NCI-H1105 treated with DMSO at 0.1 percent for 48 hours (cell line): ENCODE measurements around the gene GRK1.

Experiments used
- DNase-seq: peaks from one replicate; lab custom pipeline; 2025; lab: John Stamatoyannopoulos, UW

GRK1 gene

DNA sequence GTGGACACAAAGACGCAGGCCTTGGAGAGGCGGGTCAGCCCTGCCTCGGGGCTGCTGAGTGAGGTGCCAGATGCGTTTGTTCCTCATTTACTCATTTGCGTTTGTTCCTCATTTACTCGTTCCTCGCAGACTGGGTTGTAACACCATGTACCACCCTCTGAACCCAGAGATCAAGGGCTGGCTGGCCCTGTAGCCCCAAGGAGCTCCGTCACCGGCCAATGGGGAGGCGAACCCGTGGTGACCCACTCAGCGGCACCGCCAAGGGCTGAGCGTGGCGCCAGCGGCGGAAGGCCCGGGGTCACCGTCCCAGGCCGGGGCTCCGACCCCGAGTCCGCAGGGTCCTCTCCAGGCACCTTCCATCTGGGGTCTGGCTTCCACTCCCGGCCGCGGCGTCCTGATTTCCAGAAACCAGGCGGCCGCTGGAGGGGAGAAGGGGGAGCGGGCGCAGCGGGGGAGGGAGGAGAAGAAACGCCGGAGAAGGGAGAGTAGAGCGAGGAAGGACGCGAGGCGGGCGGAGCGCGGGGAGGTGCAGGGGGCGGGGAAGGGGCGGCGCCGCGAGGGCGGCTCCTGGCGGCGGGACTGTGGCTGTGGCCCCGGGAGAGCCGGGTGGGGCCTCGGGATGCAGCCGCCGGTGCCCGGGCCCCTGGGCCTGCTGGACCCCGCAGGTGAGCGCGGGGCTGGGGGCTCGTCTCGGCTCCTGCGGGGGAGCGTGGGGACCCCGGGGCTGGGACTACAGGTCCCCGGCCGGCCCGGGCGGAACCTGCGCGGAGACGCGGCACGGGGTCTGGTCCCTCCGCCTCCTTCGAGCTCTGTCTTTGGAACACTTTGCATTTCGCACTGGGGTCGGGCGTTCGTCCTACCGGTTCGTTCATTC lies 91.9 kb downstream of the GRK1 start, which contains the start of gene TMEM255B:
TMEM255B (plus strand) TSS at position 576 of the 874 bp plus-strand sequence; CDS start at position 620, 44 bp downstream.
- peak; percentile 72 for DNase-seq

DNA sequence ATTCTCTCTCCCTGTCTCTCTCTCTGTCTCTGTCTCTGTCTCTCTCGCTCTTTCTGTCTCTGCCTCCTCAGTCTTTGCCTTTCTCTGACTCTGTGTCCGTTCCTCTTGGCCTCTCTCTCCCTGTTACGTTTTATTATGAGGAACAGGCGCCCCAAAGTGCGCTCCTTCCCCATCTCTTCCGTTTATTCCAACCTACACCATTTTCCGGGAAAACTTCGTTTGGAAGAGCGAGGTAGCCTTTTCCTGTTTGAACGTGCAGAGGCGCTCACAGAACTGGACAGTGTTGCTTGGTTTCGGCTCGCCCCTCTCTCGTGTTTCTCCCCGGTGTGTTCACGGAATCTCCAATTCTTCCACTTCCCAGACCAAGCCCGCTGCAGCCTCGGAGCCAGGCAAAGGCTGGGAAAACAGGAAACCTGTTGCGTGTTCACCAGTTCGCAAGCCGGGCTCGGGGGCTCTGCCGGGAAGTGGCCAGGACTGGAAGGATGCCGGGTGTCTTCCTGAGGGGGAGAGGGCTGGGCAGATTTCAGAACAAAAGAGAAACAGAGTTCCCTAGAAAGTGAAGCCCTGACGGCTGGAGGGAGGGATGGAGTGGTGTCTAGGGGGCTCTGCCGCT lies 92.6 kb downstream of the GRK1 start:
- DNase-seq = peak; percentile 39

DNA sequence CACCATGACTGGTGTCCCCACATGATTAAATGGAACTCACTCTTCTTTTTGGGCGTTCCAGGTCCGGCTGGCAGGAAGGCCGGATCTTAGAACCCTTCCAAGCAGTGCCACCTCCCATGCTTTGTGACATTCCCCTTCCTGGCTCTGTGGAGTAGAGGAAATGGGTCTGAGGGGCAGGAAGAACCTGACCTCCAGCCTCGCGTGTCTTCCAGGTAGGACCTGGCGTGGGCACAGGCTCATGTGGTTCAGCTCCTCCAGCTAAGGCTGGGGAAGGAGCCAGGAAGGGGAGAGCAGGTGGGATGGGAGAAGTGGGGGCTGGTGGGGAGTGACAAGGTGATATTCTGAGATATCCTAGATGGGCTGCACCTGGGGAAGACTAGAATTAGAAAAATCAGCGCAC lies 94.1 kb downstream of the GRK1 start:
- no peak for DNase-seq

DNA sequence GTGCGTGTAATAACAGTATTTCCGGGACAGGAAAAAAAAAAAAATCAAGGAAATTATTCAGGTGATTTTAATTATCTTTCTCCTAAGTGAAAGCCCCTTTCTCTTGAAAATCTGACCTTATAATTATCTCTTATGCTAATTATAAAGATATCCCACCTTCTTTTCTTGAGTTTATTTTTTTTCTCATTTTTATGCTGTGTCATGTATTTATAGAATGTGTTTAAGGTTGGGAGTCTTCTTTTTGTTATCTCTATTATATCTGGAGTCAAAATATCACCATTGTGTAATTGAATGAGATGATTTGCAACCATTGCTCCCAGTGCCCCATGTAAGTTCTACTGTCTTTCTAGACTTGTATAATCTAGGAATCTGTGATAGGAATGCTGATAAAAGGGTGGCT lies 95.1 kb downstream of the GRK1 start:
- DNase-seq = no peak

DNA sequence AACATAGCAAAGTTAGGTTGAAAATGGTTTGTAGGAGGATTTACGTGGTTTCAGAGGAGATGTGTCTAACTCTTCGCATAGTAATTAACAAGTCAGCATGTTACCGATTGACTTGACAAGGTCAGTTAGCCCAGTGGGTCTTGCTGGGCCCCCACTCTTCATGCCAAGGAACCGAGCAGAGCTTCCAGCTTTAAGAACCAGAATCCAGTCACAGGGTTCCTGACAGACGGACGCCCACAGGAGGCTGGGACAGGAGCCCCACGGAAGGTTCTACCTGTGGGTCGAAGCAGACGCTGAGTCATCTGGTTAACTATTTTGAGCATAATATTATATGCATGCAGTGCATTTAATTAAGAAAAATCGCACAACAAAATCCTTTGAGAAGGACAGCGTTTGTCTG lies 95.5 kb downstream of the GRK1 start:
- DNase-seq = no peak

DNA sequence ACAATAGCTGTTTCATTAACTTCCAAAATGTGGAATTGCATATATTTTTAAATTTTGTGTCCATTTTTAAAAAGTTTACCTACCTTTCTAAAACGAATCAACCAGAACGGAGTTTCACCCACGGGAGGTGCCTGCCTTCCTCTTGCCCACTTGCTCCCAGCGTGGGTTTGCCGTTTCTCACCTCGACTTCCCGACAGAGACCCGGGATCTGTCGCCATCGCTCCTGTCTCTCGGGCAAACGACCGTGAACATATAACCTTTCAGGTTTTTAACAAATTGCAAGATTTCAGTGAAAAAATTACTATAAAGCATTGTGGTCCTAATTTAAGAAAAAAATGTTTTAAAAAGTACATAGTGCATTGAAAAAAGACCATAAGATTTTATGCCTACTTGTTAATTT lies 96.2 kb downstream of the GRK1 start:
- DNase-seq = no peak

DNA sequence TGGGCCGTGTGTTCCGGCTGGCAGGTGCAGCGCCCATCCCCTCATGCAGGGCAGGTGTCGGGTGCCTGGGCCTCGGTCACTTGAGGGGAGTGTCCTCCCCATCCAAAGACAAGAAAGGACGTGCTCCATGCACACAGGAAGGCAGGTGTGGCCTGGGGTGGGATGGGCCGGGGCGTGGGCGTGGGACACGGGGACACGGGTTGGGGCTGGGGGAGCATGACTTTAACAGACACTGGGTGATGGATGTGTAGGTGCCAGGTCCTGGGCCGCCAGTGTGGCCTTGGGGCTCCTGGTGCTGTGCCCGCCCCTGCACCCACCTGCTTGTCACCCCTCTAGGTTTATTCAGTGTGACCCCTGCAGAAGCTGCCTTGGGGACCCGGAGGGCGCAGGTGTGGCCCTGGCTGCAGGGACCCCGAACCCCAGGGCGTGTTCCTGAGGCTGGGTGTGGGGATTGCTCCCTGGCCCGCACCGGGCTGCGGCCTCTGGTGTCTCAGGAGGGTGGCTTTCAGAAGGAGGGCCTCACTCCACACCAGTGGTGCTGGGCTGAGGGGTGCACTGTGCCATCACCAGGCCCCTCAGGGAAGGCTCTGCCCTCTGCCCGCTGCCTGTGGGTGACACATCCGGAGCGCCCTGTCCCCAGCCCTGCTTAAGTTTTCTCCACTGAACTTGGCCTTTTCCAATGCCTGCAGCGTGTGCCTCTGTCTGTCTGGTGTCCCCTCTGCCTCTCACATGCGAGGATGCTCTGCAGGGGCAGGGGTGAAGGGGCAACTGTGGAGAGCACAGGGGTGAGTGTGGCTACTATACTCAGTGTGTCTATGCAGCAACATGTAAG lies 97.2 kb downstream of the GRK1 start:
- no peak for DNase-seq

DNA sequence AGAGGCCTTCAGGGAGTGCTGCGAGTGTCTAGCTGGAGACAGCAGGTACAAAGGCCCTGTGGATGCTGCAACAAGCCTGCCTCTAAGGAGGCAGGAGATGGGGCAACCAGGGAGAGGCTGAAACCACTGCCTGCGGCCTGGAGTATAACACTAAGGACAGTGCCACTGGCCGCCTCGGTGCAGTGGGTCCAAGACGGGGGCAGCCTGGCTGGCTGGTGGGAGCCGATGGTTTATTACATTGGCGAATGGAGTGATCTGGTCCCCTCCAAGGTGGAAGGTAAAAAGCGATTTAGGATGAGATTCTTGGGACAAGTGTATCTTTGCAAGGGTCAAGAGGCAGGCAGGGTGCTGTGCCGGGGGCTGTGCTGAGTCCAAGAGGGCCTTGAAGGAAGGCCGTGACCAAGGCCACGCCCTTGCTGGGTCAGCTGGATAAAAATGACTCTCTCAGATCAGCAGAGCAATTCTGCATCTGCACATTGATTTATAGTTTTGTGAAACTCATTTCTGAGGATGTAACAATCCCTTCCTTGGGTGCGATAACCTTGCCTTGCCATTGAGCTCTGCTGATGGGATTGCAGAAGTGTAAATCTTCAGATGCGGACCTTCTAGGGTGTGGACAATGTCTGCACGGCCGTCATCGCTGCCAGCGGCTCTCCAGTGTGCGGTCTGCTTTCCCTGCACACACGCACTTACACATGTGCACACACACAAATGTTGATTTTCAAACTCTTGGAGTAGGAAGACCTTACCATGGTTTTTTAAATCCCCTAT lies 98.0 kb downstream of the GRK1 start:
- DNase-seq = no peak

DNA sequence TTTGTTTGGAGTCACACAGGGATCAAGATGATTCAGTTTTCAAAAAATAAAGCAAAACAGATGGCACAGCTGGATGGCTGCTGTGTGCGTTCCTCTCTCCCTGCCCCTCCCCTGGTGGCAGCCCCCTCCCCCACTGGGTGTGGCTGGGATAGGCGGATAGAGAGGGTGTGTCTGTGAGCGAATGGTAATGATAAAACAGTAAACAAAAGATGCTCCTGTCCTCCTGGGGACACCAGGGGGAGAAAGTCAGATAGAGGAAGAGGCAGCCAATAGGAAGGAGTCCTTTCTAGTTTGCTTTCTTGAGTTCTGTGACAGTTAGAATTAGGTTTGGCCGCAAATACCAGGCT lies 98.5 kb downstream of the GRK1 start:
- DNase-seq = no peak

DNA sequence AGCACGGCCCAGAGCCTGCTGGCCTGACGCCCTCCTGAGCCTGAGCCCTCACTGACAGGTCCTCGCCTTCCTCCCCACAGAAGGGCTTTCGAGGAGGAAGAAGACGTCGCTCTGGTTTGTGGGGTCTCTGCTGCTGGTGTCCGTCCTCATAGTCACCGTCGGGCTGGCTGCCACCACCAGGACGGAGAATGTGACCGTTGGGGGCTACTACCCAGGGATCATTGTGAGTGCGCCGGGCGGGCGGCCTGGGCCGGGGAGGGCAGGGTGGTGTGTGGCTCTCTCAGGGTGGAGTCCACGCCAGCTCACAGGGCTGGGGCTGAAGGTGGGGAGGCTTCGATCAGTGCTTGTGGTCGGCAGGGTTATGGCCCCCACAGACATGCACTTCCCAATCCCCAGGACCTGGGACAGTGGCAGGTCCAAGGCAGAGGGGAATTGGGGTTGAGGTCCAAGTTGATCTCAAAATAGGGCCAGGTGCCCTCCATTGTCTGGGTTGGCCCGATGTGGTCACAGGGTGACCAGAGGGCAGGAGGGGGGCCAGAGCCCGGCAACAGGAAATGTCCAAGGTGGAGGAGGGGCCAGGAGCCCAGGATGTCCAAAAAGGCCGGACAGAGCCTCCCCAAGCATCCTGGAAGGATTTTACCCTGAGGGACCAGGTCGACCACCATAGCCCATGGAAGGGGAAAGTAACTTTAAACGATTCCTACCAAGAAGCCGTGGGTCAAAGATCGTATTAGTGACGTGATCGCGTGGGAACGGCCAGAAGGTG lies 99.2 kb downstream of the GRK1 start:
- DNase-seq = no peak

DNA sequence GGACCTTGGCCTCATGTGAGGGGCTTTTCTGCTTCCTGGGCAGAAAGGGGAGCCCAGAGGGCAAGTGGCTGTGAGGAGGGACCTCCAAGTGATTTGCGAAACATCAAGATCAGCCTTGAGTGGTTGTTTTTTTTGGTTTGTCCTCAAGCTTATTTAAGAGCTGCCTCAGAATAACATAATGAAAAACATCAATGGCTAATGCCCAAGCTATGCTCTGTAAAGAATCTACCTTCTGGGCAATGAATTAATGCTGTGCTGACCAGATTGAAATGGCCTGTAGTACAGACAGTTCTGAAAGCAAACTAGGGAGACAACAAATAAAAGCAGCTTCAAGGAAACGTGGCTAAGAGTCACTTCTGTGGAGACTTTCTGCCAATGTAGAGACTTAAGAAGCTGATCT lies 100.3 kb downstream of the GRK1 start:
- DNase-seq = no peak

DNA sequence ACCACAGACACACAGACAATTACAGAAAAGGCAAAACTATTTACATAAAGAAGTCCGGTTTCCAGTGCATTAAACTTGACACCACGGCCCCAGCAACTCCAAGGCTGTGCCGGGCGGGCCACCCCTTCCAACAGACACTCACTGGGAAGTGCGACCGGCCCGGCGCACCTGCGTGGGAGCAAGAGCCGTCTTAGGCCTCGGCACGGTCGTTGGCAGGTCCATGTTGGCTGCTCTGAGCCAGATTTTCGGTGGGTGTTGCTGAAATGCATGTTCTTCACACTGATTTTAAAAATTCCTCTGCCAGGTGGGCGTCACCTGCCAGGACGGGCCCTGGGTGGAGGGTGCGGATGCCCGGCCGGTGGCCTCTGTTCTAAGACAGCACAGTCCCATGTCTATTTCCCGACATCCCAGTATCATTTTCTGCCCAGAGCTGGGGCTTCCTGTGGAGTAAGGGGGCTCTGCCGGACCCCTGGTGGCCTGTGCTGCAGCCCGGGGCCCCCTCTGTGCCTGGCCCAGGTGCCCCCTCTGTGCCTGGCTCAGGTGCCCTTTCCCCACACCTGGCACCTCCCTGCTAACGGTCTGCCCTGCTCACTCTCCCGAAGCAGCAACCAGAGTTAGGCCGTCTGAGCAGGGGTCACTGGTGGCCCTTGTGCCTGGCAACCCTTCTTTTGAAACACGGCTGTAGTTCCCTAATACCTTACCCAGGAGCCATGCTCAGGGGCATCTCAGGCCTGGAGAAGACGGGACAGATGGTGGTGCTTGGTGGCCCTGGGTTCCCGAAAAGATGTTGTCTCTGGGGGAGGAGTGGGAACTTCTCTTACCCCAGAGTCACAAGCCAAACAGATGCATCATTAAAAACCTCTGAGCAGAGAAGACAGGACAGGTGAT lies 101.2 kb downstream of the GRK1 start:
- DNase-seq = no peak

DNA sequence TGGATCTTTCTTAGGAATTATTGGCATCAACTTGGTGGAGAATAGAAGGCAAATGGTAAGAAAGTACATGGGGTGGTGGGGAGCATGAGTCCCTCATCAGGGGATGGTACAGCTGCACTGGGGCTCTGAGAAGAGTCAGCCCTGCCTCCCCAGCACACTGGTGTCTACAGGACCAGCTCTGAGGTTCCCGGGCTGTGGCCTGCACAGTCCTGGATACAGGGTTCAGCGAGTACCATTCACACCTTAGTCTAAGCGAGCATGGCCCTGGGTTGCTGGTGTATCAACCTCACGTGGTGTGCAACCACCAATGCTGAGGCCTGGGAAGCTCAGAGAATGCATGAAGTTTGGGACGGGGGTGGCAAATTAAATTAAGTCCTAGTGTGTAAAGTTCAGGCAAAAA lies 102.1 kb downstream of the GRK1 start:
- no peak for DNase-seq

DNA sequence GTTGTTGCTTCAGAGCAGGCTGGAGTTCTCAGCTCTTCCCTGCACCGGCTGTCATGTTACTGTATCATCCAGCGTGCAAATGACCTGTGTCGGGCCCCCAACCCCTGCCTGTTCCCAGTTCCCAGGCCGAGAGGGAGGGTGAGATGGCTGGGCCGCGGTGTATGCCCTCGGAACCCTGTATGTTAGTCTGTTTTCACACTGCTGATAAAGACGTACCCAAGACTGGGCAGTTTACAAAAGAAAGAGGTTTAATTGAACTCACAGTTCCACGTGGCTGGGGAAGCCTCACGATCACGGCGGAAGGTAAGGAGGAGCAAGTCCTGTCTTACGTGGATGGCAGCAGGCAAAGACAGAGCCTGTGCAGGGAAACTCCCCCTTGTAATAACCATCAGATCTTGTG lies 102.9 kb downstream of the GRK1 start:
- no peak for DNase-seq

DNA sequence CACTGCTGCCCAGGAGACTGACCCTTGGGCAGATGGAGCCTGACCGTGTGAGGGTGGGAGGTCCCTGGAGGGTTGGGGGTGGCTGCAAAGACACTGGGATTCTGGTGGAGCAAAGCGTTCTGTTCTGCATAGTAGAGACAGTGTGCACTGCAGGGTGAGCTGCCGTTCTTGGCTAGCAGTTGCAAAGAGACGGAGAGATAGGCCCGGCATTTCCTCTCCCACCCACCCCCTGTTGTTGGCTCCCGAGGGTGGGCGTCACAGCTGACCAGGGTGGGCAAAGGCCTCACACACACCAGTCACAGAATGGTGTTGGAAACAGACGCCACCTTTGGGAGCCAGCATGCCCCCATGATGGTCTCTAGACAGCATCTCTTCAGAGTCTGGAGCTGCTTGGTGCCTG lies 103.4 kb downstream of the GRK1 start:
- no peak for DNase-seq

DNA sequence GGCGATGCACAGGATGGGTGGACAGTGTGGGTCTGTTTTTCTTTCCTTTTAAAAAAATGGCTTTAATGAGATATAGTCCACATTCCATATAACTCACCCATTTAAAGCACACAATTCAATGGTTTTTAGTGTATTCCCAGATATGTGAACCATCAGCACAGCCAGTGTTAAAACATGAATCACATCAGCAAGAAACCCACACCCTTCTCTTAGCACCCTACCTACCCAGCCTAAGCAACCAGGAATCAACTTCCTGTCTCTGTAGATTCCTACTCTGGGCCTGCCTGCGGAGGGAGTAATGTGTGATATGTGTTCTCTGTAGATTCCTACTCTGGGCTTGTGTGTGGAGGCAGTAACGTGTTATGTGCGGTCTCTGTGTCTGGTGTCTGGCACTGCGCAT lies 103.9 kb downstream of the GRK1 start:
- no peak for DNase-seq

DNA sequence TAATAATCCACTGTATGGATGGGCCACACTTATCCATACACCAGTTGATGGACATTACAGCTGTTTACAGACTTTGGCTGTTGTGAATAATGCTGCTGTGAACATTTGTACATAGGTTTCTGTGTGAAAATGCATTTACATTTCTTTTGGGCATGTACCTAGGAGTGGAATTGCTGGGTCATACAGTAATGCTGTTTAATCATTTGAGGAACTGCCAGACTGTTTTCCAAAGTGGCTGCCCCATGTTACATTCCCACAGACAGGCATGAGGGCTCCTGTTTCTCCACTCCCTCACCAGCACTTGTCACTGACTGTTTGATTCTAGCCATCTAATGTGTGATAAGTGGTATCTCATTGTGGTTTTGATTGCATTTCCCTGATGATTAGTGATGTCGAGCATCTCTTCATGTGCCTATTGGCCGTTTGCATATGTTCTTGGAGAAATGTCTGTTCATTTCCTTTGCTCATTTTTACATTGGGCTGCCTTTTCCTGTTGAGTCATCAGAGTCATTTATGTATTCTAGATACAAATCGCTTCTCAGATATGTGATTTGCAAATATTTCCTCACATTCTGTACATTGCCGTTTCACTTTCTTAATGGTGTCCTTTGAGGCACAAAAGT lies 104.8 kb downstream of the GRK1 start:
- DNase-seq = no peak

DNA sequence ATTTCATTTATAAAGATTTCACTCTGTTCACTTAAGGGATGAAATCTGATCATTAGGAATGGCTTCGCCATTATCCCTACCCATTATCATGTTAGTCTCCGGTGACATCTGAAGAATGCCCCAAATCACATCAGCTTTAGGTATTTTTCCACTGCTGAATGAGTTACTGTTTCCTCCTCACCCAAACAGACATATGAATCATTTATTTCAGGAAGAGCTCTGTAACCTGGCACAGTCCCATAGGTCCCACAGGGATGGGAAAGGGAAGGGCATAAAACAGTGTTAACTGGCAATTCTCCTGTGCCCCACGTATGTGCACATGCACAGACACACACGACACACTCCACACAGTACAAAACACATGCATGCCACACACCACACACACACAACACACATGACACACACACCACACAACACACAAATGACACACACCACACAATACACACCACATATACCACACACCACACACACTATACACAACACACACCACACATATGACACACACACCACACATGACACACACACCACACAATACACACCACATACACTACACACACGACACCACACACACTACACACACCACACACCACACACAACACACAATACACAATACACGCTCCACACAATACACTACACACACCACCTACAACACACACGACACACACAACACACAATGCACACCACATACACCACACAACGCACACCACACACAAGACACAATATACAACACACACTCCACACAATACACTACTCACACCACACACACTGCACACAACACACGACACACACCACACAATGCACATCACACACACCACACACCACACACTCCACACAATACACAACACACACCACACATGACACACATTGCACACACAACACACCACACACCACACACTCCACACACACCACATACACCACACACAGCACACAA lies 107.4 kb downstream of the GRK1 start:
- no peak for DNase-seq
